Stimulated activated CD8-positive, alpha-beta memory T cell treated with anti-CD3 and anti-CD28 coated beads, Interleukin-4, amount 100 ng/mL, for 24 hours (primary cell): Measurements from ENCODE around the gene GRIK3.
"Not testable (repeated sequence)": the region's sequence is repeated elsewhere in the genome, so short reads cannot be mapped to it uniquely, and the experiment has no call there.

Experiments used
- DNase-seq: peaks from one replicate; pipeline ENCODE4 v3.0.0-alpha.2; 2020; ENCODE audit warnings: low read depth

GRIK3 gene

DNA sequence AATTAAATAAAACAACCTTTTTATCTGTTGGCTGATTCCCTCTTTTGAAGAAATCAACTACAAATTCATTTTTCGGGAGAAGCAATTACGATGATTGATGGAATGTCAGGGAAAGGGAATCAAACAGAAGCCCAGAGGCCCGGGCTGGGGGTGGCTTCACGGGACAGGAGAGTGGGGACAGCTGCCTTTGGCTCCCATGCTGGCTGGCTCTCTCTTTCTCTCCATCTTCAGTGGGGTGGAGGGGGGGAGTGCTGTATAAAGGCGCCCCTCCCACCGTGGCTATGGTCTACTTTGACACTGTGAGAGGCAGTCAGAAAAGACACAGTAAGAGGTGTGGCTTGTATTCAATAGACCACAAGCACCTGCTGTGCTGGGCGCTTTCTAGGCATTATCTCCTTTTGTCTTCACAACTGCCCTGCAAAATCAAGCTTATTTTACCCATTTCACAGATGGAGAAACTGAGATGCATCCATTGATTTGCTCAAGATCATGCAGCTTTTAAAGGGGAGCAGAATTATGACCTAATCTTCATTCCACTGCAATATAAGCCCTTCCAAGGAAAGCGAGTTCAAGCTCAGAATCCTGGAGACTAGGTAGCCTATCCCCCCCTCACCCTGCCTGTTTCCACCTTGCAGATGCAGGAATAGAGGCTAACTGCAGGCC lies 92.9 kb downstream of the GRIK3 start:
- DNase-seq, result no peak

DNA sequence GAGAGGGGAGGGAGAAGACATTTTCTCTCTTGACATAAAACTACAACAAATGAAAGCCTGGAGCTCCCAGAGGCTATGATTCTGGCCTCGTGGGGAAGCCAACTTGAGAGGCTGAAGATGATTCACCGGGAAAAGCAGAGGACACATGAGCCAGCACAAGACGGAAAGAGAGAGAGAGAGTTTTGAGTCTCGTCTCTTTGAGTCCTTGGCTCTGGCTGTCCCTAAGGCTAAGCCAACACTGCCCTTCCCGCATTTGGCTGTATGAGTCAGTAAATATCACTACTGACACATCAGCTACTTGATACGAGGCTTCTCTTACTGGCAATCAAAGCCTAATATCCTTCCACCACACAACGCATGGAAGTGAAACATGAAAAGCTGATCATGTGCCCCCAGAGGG lies 95.5 kb downstream of the GRIK3 start:
- DNase-seq, result no peak

DNA sequence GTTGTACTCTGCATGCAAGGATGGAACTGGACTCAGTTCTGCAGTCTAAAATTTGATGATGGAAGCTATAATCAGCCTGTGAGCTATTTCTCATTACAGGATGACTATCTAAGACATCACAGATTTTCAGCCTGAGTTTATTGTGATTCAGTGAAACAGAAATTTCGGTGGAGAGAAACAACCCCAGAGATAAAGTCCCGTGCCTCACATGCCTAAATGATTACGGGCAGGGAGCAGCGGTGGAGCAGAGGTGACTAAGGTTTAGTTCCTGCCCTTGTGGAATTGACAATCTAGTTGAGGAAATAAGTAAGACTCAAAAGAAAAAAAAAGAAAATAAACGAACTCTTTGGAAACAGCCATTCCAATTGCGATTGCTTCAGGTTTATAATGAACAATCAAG lies 96.9 kb downstream of the GRIK3 start:
- no peak for DNase-seq

DNA sequence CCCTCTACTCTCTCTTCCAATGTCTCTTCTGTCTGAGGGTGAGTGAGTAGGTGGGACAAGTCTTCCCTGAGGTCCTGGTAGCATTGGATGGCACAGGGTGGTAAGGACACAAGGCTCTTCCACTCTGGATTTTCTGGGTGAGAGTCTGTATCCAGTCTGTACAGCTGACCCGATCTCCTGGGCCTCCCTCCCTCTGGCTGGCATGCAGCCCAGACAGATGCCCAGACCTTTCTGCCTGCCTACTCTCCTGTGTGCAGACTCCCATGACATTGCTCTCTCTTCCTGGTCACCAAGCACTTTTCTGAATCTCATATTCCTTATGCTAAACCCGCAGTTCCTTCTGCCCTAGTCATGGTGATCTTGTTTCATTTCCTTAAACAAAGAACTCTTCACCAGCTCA lies 100.3 kb downstream of the GRIK3 start:
- DNase-seq, result no peak

DNA sequence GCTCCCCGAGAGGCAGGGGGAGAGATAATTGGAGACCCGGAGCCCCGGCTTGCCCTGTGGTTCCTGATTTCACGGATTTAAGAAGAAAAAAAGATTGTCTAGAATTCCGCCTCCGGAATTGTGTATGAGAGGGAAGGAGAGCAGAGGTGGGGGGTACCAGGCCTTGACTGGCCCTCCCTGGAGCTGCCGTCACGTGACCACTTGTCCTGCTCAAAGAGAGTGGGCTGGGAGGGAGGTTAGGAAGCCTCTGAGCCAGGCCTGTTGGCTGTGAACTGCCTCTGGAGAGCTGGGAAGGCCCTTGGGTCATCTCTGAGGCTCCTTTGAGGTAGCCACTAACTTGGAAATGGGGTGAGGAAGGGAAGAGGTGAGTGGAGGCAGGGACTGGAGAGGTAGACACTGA lies 106.5 kb downstream of the GRIK3 start:
- DNase-seq, result no peak

DNA sequence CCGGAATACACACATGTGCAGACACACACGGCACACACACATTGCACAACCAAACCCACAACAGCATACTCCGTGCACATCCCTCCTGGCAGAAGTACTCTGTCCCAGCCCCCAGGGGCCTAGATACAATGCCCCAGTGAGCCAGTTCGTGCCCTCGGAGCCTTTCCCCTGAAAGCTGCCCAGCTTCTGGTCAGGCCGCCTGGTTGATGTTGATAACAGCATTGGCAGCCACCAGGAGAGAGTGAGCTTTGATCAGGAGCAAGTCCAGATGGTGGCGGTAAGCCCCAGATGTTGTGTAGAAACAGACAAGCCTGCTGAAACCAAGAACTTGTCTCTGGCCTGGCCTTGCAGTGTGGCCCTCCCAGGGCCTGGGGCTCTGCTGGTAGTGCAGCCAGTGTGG lies 109.1 kb downstream of the GRIK3 start:
- no peak for DNase-seq

DNA sequence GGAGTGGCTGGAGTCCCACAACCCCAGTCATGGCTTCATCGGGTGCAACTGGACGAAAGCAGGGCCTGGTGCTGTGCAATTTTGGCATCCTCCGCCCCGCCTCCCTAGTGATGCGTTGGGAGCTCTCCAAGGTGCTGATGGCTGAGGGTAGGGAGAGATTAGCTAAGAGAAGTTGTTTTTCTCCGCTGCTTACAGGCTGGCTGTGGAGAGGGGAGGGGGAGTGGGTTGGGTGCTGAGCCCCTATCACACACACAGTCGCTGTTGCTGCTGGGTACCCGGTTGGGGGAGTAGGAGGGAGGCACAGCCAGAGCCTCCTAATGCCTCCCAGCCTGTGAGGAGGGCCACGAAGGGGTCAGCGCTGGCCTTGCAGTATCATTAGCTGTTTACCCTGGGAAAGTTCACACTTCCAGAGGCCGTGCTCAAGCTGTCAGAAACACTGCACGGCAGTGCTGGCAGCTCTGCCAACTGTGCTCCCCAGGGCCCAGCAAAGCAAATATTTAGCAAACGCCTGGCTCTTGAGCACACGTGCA lies 110.0 kb downstream of the GRIK3 start:
- DNase-seq, result no peak

DNA sequence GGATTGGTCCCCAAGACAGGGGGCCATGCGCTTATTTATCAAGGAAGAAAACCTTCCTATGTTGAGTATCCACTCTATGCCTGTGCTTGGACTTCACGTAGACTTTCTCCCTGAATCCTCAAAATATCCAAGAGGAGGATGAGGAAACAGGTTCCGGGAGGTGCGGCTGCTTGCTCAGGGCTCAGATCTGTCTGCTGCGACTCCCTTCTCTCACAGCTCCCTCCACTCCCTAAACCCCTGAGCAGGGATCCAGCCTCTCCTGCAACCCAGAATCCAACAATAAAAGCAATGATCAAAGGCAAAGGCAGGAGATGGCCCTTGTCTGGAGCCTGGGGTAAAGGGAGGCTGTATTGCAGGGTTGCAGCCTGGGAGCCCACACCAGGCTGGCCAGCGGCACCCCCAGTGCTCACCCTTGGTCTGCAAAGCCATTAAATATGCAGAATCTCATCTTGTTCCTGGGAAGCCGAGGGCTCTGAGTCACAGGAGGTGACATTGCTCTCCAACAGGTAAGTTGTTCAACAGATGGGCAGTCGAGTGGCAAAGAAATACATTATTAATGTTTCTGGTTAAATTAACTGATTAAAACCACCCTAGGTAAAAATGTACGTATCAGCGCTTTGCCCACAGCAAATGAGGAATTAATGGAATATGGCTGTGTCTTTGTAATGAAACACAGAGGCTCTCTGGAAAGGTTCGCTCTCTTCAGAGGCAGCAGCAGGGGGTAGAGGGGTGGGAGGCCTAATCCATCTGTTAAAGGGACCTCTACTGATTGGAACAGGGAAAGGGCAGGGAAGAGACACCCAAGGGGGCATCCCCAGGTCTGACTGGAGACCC lies 111.5 kb downstream of the GRIK3 start:
- DNase-seq, result no peak

DNA sequence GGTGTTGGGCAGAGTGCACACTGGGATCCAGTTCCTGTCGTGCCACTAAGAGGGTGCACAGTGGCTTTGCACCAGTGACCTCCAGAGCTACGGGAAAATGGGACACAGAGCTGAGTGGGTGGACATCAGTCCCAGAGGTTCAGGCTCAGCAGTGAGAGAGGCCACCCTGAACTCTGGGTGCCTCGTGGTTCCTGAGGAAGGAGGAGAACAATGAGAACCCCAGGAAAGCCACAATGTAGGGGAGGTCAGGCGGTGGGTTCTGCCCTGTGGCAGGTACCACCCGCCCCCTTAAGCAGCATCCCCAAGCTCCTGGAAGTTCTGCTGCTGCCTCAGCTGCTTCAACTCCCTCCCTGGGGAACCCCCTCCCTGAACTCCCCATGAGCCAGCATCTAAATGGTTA lies 112.2 kb downstream of the GRIK3 start:
- DNase-seq, result no peak

DNA sequence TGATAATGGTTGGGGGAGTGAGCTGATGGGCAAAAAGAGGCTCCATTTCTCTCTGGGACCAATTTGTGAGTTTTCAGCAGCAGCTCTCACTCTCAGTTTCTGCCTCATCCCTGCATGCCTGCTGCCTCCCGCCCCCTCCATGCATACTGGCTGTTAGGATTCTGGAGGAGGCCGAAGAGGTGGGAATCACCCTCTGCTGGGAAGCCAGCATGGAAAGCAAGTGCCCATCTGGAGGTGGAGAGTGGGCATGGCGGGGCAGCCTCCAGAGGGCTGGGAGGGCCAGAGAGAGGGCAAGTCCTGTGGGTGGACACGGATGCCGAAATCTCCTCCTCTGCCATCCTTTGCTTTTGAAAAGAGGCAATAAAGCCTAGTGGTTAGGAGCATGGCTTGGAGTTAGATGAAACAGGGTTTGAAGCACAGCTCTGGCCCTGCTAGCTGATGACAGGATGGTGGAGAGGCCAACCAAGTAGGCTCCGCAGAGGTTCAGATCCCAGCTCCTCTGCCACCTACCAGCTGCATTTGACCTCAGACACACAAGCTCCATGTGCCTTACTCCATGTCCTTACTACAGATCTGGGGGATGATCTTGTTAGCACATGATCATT lies 113.4 kb downstream of the GRIK3 start:
- DNase-seq, result no peak

DNA sequence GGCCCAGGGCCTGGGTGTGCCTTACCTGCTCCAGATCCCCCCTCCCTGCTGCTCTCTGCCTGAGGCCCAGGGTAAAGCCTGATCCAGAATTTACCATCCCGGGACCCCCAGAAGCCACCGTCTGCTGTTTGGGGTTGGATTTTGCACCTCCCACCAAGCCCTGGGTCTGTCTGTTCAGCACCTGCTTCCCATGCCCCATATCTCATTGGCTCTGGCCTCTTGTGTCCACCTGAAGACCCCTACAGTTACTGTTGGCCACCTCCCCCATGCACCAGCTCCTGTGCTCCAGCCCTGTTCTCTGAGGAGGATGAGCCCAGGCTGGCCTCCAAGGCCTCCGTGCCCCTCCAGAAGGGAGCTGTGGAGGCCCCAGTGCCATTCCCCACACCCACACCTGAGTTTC lies 113.9 kb downstream of the GRIK3 start:
- DNase-seq, result no peak

DNA sequence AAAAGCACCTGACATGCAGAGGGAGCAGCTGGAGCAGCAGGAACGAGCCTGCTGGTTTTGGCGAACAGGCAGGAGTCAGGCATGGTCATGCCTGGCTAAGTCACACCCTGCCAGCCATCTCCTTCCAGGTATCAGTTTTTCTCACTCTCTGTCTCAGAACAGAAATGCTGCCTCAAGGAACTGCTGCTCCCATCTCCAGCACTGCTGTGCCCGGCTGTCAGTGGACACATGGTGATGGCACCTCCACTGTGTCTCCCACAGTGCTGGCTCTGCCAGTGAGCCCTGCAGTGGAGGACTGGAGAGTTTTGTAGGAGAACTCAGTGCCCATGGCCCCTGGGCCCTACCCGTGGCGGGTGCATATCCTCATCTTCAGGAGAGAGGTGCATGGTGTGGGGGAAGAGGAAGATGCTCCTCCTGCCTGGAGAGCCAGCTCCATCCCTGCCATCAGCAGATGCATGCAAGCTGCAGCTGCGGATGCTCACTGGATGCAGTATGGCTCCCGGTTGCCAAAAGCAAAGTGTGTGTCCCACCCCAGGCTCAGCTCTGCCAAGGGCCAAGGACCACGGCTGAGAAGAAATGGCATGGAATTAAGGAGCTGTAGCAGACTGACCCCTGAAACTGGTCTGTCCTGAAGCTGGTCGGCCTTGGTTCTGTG lies 114.7 kb downstream of the GRIK3 start:
- DNase-seq, result no peak

DNA sequence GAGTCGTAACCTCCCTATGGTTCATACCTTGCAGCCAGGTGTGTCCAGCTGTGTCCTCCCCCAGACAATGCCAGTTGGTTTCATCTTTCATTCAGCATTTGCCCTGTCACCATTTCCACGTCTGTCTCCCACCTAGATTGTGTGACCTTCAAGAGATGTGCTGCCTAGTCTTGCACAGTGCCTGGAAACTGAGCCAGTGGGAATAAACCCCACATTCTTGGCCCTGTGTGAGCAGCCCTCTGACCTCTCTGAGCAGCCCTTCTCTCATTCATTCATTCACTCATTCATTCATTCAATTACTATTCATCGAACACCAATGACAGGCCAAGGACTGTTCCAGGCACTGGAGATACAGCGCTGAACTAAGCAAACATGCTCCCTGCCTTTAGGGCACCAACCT lies 115.7 kb downstream of the GRIK3 start:
- no peak for DNase-seq

DNA sequence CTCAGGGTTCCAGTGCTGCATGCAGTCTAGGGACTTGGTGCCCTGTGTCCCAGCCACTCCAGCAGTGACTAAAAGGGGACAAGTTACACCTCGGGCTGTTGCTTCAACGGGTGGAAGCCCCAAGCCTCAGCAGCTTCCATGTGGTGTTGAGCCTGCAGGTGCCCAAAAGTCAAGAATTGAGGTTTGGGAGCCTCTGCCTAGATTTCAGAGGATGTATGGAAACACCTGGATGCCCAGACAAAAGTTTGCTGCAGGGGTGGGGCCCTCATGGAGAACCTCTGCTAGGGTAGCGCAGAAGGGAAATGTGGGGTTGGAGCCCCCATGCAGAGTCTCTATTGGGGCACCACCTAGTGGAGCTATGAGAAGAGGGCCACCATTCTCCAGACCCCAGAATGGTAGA lies 117.8 kb downstream of the GRIK3 start:
- not testable (repeated sequence) for DNase-seq

DNA sequence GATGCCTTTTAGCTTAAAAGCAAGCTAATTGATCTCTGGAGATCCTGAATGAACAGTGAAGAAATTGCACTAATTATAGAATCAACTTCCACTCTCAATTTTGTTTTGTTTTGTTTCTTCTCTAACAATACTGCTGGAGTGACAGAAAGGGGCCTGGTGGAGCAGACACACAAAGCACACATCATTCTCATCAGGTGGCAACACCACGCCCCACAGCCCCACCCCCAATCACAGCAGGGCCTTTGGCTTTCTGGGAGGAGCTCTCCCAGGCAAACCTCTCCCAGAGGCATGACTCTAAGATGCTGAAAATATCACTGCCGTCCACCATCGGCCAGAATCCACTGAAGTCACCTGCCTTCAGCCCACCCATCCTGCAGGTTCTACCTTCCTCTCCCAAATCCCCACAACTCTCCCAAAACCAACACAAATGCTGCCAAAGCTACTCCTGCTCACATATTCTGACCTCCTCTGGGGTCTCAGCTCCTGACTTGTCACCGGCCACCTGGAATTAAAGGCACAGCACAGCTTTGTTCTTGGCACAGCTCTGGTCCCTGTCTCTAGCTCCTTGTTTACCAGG lies 120.7 kb downstream of the GRIK3 start:
- DNase-seq, result no peak

DNA sequence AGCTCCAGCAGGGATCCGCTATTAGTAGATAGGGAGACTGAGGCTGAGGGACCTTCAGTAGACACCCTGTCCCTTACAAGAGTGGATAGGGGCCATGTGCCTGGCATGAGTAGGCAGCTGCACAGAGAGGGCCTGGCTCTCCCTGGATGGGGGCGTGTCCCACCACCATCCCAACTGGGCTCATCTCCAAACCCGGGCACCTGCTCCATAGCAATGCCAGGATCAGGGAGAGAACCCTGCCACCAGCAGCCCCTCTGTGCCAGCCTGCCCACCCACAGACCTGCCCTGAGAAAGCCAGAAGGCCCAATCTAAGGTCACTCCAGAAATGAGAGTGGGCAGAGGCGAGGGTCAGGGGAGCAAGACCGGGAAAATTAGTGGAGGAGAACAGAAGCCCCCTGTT lies 121.3 kb downstream of the GRIK3 start:
- no peak for DNase-seq

DNA sequence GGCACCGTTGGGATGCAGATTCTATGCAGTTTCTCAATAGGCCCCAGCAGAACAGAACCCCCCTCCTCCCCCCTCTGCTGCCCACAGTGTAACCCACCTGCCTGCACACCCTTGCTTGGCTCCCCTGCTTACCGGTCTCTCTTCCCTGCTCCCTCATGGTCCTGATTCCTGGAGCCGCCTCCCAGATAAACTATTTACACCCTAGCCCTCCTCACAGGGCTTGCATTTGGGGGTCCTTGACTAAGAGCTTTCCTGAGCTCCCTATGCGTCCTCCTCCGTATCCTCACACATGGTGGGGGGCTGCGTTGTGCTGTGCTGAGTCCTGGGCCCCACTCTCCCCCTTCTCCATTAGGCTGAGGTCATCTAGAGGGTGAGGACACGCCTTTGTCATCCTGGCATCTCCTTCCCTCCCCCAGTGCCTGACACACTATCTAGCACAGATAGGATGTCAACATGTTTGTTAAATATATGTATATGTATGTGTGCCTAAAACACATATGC lies 121.9 kb downstream of the GRIK3 start:
- DNase-seq, result no peak

DNA sequence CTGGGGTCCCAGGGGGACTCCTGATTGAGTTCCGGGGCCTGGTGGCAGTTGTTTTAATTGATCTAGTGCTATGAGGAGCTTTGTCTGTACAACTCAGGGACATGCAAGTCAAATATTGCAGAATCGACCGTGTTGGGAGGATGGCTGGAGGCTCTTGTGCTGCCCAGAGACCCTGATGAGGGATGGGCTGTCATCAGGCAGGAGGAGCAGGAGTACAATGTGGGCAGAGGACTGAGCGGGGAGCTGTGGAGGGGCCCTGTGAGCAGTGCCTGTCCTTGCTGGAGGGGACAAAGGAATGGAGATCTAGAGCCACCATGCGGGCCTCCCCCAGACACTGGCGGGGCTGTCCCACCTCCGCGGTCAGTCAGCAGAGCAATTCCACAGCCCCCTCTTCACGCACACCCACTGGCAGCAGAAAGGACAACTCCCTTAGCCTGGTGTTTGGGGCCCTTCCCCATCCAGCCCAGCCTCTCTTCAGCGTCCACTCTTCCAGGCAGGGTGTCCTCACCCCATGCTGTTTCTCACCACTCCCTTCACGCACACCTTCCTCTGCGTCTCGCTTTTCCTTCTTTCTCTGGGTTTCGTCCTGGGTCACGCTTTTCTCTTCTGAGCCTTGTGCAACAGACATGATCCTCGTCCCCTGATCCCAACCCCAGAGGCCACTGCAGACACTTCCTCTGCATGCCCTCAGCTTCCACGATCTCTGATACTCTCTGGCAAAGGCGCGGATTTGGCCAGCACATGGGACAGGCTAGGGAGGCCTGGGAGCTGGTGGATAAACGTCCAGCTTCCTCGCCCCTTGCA lies 122.6 kb downstream of the GRIK3 start:
- no peak for DNase-seq

DNA sequence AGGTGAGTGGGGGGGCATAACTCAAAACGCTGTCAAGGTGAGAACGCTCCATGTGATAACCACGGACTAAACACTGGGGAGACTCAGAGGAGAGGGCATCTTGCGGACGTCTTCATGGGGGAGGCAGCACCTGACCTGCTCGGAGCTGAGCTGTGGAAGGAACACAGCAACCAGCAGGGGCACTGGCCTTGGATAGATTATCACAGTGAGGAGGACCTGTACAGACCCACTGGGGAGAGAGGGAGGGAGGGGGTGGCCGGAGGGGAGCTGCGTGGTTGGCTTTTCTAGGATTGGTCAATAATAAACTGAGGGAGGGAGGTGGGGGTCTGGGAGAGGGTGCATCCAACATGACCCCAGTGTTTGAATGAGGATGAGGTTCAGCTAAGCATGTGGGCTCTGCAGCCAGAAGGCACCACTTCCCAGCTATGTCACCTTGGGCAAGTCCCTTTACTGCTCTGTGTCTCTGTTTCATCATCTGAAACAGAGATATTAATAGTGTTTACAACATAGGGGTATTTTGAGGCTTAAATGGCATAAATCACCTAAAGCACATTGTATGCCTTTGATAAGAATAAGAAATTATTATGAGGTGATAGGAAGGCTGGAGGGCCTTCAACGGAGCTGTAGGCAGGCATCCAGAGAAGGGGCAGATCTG lies 123.3 kb downstream of the GRIK3 start:
- no peak for DNase-seq

DNA sequence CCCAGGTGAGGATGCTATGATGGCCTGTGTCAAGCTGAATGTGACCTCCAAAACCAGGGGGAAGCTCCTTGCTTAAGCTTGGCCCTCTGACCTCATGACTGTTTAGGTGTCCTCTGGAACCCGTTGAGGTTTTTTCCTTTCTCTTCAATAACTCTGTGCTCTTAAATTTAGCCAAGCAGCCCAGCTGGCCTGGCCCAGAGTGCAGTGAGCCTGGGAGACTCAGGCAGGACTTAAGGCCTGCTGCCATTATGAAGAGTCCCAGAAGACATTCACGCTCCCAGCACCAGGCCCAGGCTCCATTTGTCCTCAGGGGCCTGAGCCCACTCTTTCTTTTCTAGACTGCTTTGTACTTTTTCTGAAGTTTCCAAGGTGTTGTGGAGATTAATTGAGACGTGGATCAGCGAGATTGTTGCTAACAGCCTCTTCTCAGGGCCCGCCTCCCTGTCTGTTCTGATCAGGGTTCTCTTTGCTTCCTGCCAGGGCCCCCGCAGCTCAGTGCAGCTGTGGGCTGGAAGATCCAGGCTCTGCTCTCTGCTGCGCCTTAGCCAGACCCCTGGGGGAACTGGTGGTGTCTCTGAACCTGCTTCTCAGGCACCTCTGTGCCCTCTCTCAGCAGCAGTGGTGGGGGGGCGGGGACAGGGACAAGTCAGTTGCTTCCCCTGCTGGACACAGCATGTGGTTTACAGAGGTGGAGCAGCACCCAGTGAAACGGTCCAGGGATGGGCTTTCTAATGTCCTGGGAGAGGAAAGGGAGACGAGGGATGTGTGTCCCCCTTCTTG lies 124.2 kb downstream of the GRIK3 start:
- no peak for DNase-seq
